HG02642 (cell line): Measurements from ENCODE around the gene PLA1A.

ENCODE experiments used
- ATAC-seq: cut with Tn5 transposase; IDR thresholded peaks from one replicate; pipeline ENCODE4 v1.9.1; 2021; ENCODE audit warnings: mild to moderate bottlenecking; ENCODE audit not compliant: unreplicated experiment, poor library complexity

PLA1A gene

GRCh38 chr3:119602676-119603075, 5.0 kb downstream of the PLA1A start:
- ATAC-seq = no peak

GRCh38 chr3:119604878-119605277, 7.2 kb downstream of the PLA1A start:
- no peak for ATAC-seq

GRCh38 chr3:119608405-119609000, 10.8 kb downstream of the PLA1A start:
- ATAC-seq = no peak

- no peak for ATAC-seq
Observed at GRCh38 chr3:119609301-119609700, 11.6 kb downstream of the PLA1A start.

- ATAC-seq = no peak
Observed at GRCh38 chr3:119611664-119612063, 14.0 kb downstream of the PLA1A start.

GRCh38 chr3:119613201-119613600, 15.5 kb downstream of the PLA1A start:
- peak; percentile 44 for ATAC-seq

GRCh38 chr3:119613872-119614271, 16.2 kb downstream of the PLA1A start:
- ATAC-seq = no peak

GRCh38 chr3:119616056-119616455, 18.4 kb downstream of the PLA1A start:
- no peak for ATAC-seq

GRCh38 chr3:119619094-119619493, 21.4 kb downstream of the PLA1A start:
- no peak for ATAC-seq

- ATAC-seq = no peak
Observed at GRCh38 chr3:119620899-119621298, 23.2 kb downstream of the PLA1A start.

- ATAC-seq = no peak
Observed at GRCh38 chr3:119624002-119624720, 26.5 kb downstream of the PLA1A start.

- ATAC-seq = no peak
Observed at GRCh38 chr3:119625451-119626153, 27.9 kb downstream of the PLA1A start.

GRCh38 chr3:119626196-119626595, 28.5 kb downstream of the PLA1A start:
- no peak for ATAC-seq

GRCh38 chr3:119627461-119627860, 29.8 kb downstream of the PLA1A start:
- ATAC-seq = peak; percentile 34

- peak; percentile 69 for ATAC-seq
Observed at GRCh38 chr3:119628390-119628789, 30.7 kb downstream of the PLA1A start.

GRCh38 chr3:119628816-119629445, 31.2 kb downstream of the PLA1A start:
- ATAC-seq = peak; percentile 39

GRCh38 chr3:119630128-119630879, 32.6 kb downstream of the PLA1A start:
- ATAC-seq = no peak

GRCh38 chr3:119630880-119631329, 33.2 kb downstream of the PLA1A start:
- no peak for ATAC-seq

- no peak for ATAC-seq
Observed at GRCh38 chr3:119631516-119631915, 33.8 kb downstream of the PLA1A start.

- ATAC-seq = no peak
Observed at GRCh38 chr3:119632216-119632615, 34.5 kb downstream of the PLA1A start.
